Muscle of back (tissue), 11 donors: ENCODE results near the gene KLHL12. TPM values are rescaled to one million over a fixed set of nuclear protein-coding genes. Genes with fewer than 3 reads are reported as not detected.
A peak's percentile ranks its signal among the peaks of the same experiment; 100 is the strongest.

Experiments
- DNase-seq, 3 donors: peaks; one replicate each; pipeline versions ENCODE4 v3.0.0 to v3.0.0-alpha.2; 2013
- polyA plus RNA-seq, 10 donors: library from polyadenylated mRNA; unstranded; fragments of 120-200 nt; gene quantifications; one replicate each; pipeline ENCODE4 v1.2.1, GENCODE V29; 2013; ENCODE audit not compliant: insufficient read length in 10 of 10

KLHL12 gene
- polyA plus RNA-seq, 10 donors: 16.8 to 26.1 (median 20.7) TPM

GRCh38 chr1:202888531-202889360 lies 38.3 kb downstream of the KLHL12 start, which contains the start of gene RABIF:
Gene RABIF (minus strand): TSS chr1:202889149. CDS start chr1:202889098, 51 bp downstream.
- DNase-seq: peak; percentile 95 to 98 (median 95)

DNA sequence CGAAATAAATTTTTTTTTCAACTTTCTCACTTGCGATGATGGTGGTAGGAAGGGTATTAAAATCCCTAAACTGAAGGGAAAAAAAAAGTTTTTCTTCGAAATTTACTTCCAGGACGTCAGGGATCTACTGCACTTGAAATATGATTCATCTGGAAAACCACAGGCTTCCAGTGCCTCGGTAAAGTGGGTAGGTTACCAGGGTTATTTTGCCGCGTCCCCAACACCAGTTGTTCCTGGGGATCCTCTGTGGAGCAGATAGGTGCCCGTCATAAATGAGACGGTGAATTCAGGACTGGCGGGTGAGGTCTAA lies 38.9 kb downstream of the KLHL12 start:
- DNase-seq: no peak

- DNase-seq: no peak
Observed at GRCh38 chr1:202880961-202881460, 46.0 kb downstream of the KLHL12 start.

- DNase-seq: no peak
Observed at GRCh38 chr1:202880062-202880461, 47.0 kb downstream of the KLHL12 start.

GRCh38 chr1:202879128-202879527 lies 47.9 kb downstream of the KLHL12 start:
- DNase-seq: no peak

GRCh38 chr1:202873026-202873425 lies 54.0 kb downstream of the KLHL12 start:
- no peak for DNase-seq

GRCh38 chr1:202871367-202871766 lies 55.7 kb downstream of the KLHL12 start:
- no peak for DNase-seq

- DNase-seq: no peak
Observed at GRCh38 chr1:202862679-202863560, 64.1 kb downstream of the KLHL12 start.

GRCh38 chr1:202861420-202862132 lies 65.5 kb downstream of the KLHL12 start:
- peak; percentile 77 to 92 (median 81) for DNase-seq

- peak; percentile 4 to 62 (median 19) for DNase-seq
Observed at GRCh38 chr1:202860744-202861419, 66.2 kb downstream of the KLHL12 start.

GRCh38 chr1:202858789-202859414 lies 68.1 kb downstream of the KLHL12 start:
- DNase-seq: no peak

GRCh38 chr1:202858331-202858730 lies 68.7 kb downstream of the KLHL12 start:
- peak; percentile 9 to 80 (median 30) for DNase-seq

DNA sequence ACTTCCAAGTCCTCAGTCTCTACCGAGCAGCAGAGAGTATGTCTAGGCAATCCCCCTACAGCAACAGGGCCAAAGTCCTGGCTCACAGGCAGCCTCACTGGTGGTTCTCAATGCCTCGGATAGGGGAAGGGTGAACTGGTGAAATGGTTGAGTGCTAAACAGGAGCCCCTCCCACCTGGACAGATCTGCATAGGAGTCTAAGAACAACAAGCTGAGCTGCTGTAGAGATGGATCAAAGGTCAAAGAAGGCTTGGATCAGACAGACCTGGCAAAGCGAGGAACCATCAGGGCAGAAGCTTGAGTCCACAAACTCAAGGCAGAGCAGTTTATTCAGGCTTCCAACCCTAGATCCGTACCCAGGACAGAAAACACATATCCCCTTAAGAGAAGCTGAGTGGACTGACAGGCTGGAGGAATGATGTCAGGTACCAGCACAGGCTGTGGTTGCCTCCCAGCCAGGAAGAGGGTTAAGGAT lies 69.9 kb downstream of the KLHL12 start:
- DNase-seq: no peak

DNA sequence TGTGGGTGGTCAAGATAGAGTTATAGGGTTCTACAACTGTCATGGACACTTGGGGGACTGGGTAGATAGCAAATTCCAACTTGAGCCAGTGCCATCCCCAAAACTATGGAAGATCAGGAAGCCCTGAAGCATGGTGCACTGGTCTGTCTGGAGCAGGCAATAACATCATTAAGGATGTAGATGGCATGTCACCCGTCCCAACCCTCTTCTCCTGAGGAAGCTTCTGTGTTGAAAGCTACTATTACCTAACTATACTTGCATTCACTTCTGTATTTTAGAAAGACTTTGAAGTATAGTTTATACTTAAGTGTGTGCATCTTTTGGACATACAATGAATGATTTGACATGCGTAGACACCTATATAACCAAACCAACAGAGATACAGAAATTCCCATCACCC lies 71.0 kb downstream of the KLHL12 start:
- DNase-seq: no peak

DNA sequence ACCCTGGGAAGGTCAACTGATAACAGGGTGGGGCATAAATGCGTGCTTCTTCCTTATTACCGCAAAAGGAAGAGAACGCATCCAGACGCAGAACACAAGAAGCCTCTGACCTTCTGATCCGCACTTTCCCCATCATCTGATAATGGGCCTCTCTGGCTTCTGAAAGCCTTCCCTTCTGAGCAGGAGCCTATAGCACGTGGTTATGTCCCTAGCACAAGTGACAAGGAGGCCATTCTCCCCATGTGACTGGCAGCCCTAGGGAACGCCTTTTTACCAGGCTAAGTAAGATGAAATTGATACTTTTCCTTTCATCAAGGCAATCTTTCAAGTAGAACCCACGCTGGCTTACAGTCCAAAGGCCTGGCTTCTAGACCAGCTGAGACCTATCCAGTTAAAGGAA lies 72.2 kb downstream of the KLHL12 start:
- DNase-seq: no peak

DNA sequence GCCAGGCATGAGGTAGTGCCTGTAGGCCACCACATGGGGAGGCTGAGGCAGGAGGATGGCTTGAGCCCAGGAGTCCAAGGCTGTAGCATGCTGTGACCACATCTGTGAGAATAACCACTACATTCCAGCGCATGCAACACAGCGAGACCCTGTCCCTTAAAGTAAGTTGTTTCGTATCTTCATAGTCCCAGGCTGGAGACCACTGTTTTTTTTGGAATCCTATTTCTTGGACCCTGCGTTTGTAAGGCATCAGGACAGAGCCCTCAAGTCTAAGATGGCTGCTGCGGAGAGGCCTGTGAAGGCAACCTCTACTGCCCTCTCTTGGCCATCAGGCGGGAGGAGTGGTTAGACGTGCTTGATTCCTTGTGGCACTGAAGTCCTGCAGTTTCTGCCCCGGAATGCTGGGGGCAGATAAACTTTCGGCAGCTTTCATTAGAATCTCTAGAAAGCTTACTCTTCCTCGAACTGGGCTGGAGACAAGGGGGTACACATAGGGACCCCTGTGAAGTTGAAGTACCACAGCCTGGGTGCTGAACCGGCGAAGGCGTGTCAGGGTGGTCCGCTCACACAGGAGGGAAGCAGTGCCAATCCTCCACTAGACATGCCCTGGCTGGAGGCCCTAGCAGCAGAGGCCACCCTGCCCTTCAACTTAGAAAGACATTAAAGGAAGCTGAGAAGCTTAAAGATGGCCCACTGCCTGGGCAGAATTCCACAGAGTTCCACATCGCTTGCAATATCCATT lies 74.7 kb downstream of the KLHL12 start:
- peak in 2 of 3 donors; percentile 7 to 32 for DNase-seq

- DNase-seq: peak in 1 of 3 donors; percentile 27
Observed at GRCh38 chr1:202850593-202851362, 76.3 kb downstream of the KLHL12 start.

GRCh38 chr1:202848191-202848542 lies 78.9 kb downstream of the KLHL12 start:
- no peak for DNase-seq

- no peak for DNase-seq
Observed at GRCh38 chr1:202844935-202845334, 82.1 kb downstream of the KLHL12 start.
